Measurements from ENCODE around the gene MACO1. TPM values are rescaled to one million over a fixed set of nuclear protein-coding genes. Genes with fewer than 3 reads are reported as not detected.

MACO1 gene
- total RNA-seq, 6 donors from 2014 or later: 12.6 to 27.2 (median 16.9) TPM

DNA sequence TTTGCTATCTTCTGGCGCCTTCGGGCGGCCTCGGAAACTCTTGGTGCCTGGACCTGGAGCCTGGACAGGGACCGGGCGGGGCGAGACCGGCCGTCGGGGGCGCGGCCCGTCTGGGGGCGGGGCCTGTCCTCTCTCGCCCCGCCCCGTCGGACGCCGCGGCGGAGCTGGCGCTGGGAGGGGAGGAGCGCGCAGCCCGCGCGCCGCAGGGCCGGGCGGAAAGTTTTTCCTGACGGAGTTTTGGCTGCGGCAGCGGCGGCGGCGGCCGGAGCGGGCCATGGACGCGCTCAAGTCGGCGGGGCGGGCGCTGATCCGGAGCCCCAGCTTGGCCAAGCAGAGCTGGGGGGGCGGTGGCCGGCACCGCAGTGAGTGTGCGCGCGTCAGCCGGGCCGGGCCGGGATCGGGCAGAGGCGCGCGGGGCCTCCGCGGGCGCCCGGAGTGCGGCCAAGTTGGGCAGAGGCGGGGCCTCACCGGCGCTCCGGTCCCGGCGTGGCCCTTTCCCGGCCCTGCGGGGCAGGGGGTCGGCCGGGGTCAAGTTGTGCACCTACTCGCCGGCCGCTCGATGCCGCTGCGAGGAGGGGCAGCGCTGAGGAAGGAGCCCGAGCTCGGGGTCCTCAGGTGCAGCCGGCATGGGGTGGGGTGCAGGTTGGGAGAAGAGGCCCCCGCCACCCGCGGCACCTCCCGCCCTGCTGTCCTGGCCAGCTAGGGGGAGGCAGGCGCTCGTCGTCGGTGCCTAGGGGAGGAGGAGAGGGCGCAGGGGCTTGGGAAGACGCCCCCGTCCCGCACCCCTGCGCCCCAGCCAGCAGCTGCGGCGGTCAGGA is 112.9 kb downstream of the MACO1 start, which contains the start of gene LDLRAP1:
Gene LDLRAP1 (plus strand): TSS at position 182 of the 818 bp plus-strand sequence. CDS start 93 bp downstream, at position 275.
- Histone ChIP-seq H3K27me3 (no peaks in the 10 kb centered on the region), H3K4me3 (peak within 1 kb of the TSS; percentile 91 to 98 (median 96)), H3K9me3 (no peaks in the 10 kb centered on the region), H3K4me1 (peaks cover 26 to 47% (median 30%) of the 10 kb centered on the region in 4 donors), H3K36me3 (no peaks in the 10 kb centered on the region), H3K27ac (peak within 1 kb of the TSS; percentile 76 to 95 (median 82))
- peak; percentile 91 to 98 for ATAC-seq (ENCODE audit: low FRiP score in 2 of 2)
- peak; percentile 75 to 96 for DNase-seq
- WGBS, 2 donors: 0% methylated on average over 37 of the region's 99 CpGs; no CpG with 5 or more reads in 1 of the 2 donors
- TF ChIP-seq POLR2AphosphoS5 (IDR thresholded peaks at IDR 0.05) (peak; percentile 28 to 92), EP300 (IDR thresholded peaks at IDR 0.05) (no peak), CTCF (IDR thresholded peaks at IDR 0.05) (peak in 4 of 6 experiments; percentile 10 to 30 (median 16)), POLR2A (IDR thresholded peaks at IDR 0.05) (peak in 3 of 4 donors; percentile 65 to 94 (median 92))

GRCh38 chr1:25544243-25544764 is 113.6 kb downstream of the MACO1 start:
- H3K9me3 ChIP-seq: no peaks in the 10 kb centered on the region
- H3K27me3 ChIP-seq: no peaks in the 10 kb centered on the region
- WGBS, 2 donors: 9 to 10% methylated on average over 4 to 16 of the region's 25 CpGs
- peak overlapping the region; percentile 76 to 95 (median 82) for H3K27ac ChIP-seq
- TF ChIP-seq POLR2A (IDR thresholded peaks at IDR 0.05) (no peak), CTCF (IDR thresholded peaks at IDR 0.05) (no peak), EP300 (IDR thresholded peaks at IDR 0.05) (no peak), POLR2AphosphoS5 (IDR thresholded peaks at IDR 0.05) (no peak)
- peak overlapping the region; percentile 91 to 98 (median 96) for H3K4me3 ChIP-seq
- H3K36me3 ChIP-seq: no peaks in the 10 kb centered on the region
- DNase-seq: no peak
- peaks cover 33 to 54% (median 36%) of the 10 kb centered on the region in 4 donors for H3K4me1 ChIP-seq
- peak in 1 of 2 donors; percentile 16 for ATAC-seq (ENCODE audit: low FRiP score in 2 of 2)

- TF ChIP-seq EP300 (IDR thresholded peaks at IDR 0.05) (no peak), POLR2A (IDR thresholded peaks at IDR 0.05) (peak in 1 of 4 donors; percentile 23), POLR2AphosphoS5 (IDR thresholded peaks at IDR 0.05) (peak in 1 of 2 donors; percentile 56), CTCF (IDR thresholded peaks at IDR 0.05) (no peak)
- peak overlapping the region; percentile 76 to 95 (median 82) for H3K27ac ChIP-seq
- WGBS, 2 donors: 28 to 40% methylated on average over 6 of the region's 6 CpGs
- peaks cover 38 to 59% (median 42%) of the 10 kb centered on the region in 4 donors for H3K4me1 ChIP-seq
- ATAC-seq (ENCODE audit: low FRiP score in 2 of 2) (peak in 1 of 2 donors; percentile 2), DNase-seq (peak in 1 of 2 donors; percentile 69)
- H3K4me3 ChIP-seq: peak overlapping the region; percentile 91 to 98 (median 96)
- H3K27me3 ChIP-seq: no peaks in the 10 kb centered on the region
- no peaks in the 10 kb centered on the region for H3K36me3 ChIP-seq
- H3K9me3 ChIP-seq: no peaks in the 10 kb centered on the region
Measured at GRCh38 chr1:25544819-25545218, 114.1 kb downstream of the MACO1 start.

GRCh38 chr1:25545767-25546166 is 115.1 kb downstream of the MACO1 start:
- no peaks in the 10 kb centered on the region for H3K9me3 ChIP-seq
- no peak overlapping the region for H3K4me3 ChIP-seq
- peaks cover 47 to 68% (median 51%) of the 10 kb centered on the region in 4 donors for H3K4me1 ChIP-seq
- 73 to 80% methylated on average over 3 of the region's 3 CpGs for WGBS, 2 donors
- no peak for TF ChIP-seq POLR2AphosphoS5 (IDR thresholded peaks at IDR 0.05)
- no peak for TF ChIP-seq CTCF (IDR thresholded peaks at IDR 0.05)
- no peak for TF ChIP-seq EP300 (IDR thresholded peaks at IDR 0.05)
- TF ChIP-seq POLR2A (IDR thresholded peaks at IDR 0.05): no peak
- no peaks in the 10 kb centered on the region for H3K27me3 ChIP-seq
- no peak for ATAC-seq (ENCODE audit: low FRiP score in 2 of 2)
- DNase-seq: no peak
- H3K27ac ChIP-seq: peak overlapping the region in 2 of 4 donors; percentile 4 to 21
- no peaks in the 10 kb centered on the region for H3K36me3 ChIP-seq

All from upper lobe of left lung (tissue), 6 donors.